ENCODE measurements around the gene RIPK3.

GRCh38 chr14:24325963-24326362, 13.8 kb downstream of the RIPK3 start:
- TF ChIP-seq CTCF (IDR thresholded peaks at IDR 0.05): no peak
- TF ChIP-seq POLR2A (IDR thresholded peaks at IDR 0.05): no peak

Data from ovary (tissue), 3 donors.